ENCODE data around the gene CHST9. TPM values are rescaled to one million over a fixed set of nuclear protein-coding genes. Genes with fewer than 3 reads are reported as not detected.

The CHST9 gene
- total RNA-seq, 1 experiment from 2014 or later: 3.5 TPM

DNA sequence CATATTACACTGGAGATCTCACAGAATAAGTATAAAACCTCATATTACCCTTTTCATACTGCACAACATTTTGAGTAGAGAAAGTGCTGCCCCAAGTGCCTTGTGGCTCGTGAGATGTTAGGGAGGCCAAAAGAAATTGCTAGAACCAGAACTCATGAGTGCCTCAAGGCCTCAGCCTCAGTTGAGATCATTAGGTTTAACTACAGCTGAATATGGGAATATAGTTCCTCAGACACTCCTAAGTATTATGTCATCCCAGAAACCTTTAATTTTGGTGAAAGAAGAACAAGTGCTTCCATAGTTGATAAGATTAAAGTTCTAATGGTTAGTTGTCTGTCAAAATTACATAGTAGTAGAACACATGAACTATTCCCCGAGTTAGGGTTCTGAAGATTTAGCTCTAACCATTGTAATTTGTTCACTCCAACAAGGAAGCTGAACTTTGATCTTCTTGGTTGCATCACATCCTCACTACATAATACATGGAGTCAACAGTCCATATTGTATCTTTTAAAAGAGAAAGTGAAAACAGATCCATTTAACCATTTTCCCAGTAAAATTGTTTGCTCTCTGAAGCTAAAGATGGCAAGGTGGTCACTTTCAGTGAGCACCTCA lies 310.0 kb downstream of the CHST9 start:
- H2AFZ ChIP-seq (ENCODE audit: low read length): no peak overlapping the region
- H3T11ph ChIP-seq (ENCODE audit: low read length): no peak overlapping the region
- no peak overlapping the region for H4K8ac ChIP-seq (replicated peaks; ENCODE audit: insufficient read length, low read depth, low read length)
- H2BK12ac ChIP-seq (ENCODE audit: insufficient read length, low read depth, low read length): no peak overlapping the region
- peaks cover 4 to 10% of the 10 kb centered on the region in 2 experiments for H3K4me1 Mint-ChIP-seq
- H3K18ac ChIP-seq (ENCODE audit: insufficient read length, low read depth, low read length): no peak overlapping the region
- no peak overlapping the region for H3K14ac ChIP-seq (ENCODE audit: insufficient read depth, low read length)
- no peaks in the 10 kb centered on the region for H3K27me3 ChIP-seq (ENCODE audit: insufficient read depth, low read length)
- no peak overlapping the region for H2BK5ac ChIP-seq (ENCODE audit: insufficient read length, low read length)
- peaks cover 0 to 5% (median 0%) of the 10 kb centered on the region in 3 experiments; a peak in 2 of 7 replicates for H3K36me3 Mint-ChIP-seq (ENCODE audit: insufficient read depth in 1 of 3, low read depth in 3 of 3)
- H3K9me3 Mint-ChIP-seq: peaks cover 2 to 5% of the 10 kb centered on the region in 2 experiments; a peak in 3 of 5 replicates
- no peak overlapping the region for H2BK120ac ChIP-seq (ENCODE audit: low read depth, low read length, poor library complexity, severe bottlenecking)
- H3K4ac ChIP-seq (ENCODE audit: low read depth, low read length): no peak overlapping the region
- H4K91ac ChIP-seq (ENCODE audit: insufficient read length, low read depth, low read length): no peak overlapping the region
- H2BK15ac ChIP-seq (ENCODE audit: low read depth, low read length): no peak overlapping the region
- H4K20me1 ChIP-seq (ENCODE audit: control insufficient read depth, insufficient read depth, insufficient read length): no peaks in the 10 kb centered on the region
- no peak overlapping the region for H2AK5ac ChIP-seq (ENCODE audit: insufficient read length, low read length)
- no peaks in the 10 kb centered on the region for H3K79me2 ChIP-seq (ENCODE audit: insufficient read depth, low read length)
- no peak overlapping the region for H3K4me2 ChIP-seq (ENCODE audit: insufficient read depth, insufficient read length, low read length)
- no peak overlapping the region for H3K9ac ChIP-seq (ENCODE audit: extremely low read depth, insufficient read length, low read length)
- H3K27me3 Mint-ChIP-seq (ENCODE audit: low read depth): no peaks in the 10 kb centered on the region
- no peak for DNase-seq
- H3K27ac ChIP-seq (ENCODE audit: insufficient read length, low read depth, low read length): no peak overlapping the region
- H3K23me2 ChIP-seq (ENCODE audit: insufficient read length, low read depth, low read length, poor library complexity, severe bottlenecking): no peaks in the 10 kb centered on the region
- H3K23ac ChIP-seq (ENCODE audit: insufficient read length, low read depth, low read length): no peak overlapping the region
- no peak overlapping the region for H2BK20ac ChIP-seq (ENCODE audit: low read depth, low read length, poor library complexity, severe bottlenecking)
- H3K4me1 ChIP-seq (ENCODE audit: insufficient read depth, low read length): no peaks in the 10 kb centered on the region
- H3K4me3 Mint-ChIP-seq: no peak overlapping the region
- no peak overlapping the region for H4K5ac ChIP-seq (ENCODE audit: insufficient read length, low read depth, low read length)
- no CpG with 5 or more reads among the region's 2 CpGs for WGBS (ENCODE audit: extremely low coverage, insufficient read length, low lambda C conversion rate)
- TF ChIP-seq CTCF (conservative IDR thresholded peaks at IDR 0.05): no peak
- H3K56ac ChIP-seq (ENCODE audit: insufficient read length, low read depth, low read length): no peak overlapping the region
- no peaks in the 10 kb centered on the region for H3K79me1 ChIP-seq (ENCODE audit: insufficient read depth, low read depth, low read length, poor library complexity, severe bottlenecking)
- H3K9me3 ChIP-seq (ENCODE audit: control insufficient read depth, low read depth, low read length): no peaks in the 10 kb centered on the region
- no peak overlapping the region for H3K27ac Mint-ChIP-seq

Data from H9 (cell line).